HG02970 (cell line): ENCODE results near the gene LYRM4.

Experiments used
- ATAC-seq: cut with Tn5 transposase; IDR thresholded peaks from one replicate; pipeline ENCODE4 v1.9.1; 2021; ENCODE audit warnings: mild to moderate bottlenecking, moderate library complexity, moderate number of reproducible peaks; ENCODE audit not compliant: unreplicated experiment, low FRiP score

Gene LYRM4

DNA sequence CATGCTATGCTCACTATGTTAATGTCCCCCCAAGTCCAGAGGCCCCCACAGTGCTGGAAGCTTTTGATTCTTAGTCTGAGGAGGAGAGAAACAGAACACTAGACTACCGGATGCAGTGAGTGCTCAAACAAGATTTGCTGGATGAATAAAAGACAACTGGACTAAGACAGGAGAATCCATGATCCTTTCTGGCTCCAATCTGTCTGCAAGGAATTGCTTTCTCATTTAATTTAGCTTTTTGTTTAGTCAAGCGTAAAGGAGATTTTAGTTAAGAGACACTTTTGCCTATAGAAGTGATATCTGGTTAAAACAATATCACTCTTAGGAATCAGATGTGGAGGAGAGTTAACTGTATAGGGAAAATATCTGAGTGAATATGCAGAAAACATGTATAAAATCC lies 13.5 kb downstream of the LYRM4 start:
- ATAC-seq: no peak

DNA sequence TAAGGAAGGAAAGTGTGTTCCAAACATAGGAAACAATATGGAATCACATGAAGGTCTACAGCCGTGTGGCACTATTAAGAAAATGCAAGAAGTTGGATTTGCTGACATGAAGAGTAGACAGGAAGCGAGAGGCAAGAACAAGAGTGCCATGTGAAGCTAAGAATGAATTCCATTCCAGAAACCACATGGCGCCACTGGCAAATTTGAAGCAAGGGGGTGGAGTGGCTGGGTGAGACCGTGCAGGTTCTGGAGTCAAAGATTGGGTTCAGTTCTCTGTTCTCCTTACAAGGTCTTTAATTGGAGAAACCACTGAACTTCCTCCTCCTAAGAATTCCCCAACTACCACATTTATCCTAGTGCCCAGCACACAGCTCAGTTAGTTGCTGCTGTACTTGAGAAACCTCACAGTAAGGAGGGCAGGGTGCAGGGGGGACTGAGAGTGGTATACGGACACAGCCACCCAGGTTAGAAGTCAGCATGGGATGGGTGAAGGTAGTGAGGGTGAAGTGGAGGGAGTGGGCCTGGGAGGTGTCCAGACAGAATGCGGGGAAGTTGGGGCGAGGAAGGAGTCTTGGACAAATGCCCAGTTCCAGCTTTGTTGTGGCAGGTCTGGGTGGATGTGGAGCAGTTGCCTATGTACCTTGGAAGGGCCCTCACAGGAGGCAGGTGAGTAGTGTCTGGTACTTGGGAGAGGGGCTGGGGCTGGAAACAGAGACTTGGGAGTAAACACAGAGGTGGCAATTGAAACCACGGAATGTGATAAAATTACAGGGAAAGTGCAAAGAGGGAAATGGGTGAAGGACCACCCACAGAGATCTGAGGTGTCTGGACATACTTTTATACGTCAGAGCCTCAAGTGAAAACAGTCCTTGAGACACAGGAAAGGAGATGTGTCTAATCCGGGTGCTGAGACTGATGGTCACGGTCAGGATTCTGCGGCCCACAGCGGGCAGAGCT lies 14.3 kb downstream of the LYRM4 start:
- no peak for ATAC-seq

DNA sequence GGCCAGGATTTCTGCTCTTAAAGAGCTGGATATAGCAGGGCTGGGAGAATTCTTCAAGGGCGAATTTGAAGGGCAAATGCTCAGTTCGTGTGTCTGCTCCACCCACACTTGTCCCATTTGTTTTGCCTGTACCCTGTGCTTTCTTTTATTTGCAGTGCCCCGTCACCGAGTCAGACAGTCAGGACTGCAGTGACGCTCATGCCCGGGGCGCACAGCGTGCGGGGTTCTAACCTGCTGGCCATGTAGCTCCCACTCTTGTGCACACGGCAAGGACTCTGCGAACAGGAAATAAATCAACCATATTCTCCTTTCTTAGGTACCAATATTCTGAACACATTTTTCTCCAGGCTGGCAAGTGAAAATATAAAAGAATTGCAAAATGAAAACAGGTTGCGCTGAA lies 17.7 kb downstream of the LYRM4 start:
- ATAC-seq: no peak

DNA sequence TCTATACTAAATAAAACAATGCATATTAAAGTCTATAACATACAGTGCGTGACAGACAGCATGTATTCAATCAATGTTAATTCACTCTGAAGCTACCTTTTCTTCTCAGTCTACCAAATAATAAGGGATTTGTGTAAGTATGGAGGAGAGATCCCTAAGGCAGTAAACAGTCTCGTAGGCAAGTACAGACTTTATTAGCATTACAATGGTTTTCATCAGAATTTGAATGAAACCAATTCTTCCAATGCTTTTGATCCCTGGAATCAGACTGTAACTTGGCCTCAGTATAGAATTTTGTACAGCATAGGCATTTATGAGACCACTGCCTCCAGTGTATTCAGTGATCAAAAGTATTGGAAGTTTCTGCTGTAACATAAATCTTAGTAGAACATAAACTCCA lies 19.5 kb downstream of the LYRM4 start:
- no peak for ATAC-seq

DNA sequence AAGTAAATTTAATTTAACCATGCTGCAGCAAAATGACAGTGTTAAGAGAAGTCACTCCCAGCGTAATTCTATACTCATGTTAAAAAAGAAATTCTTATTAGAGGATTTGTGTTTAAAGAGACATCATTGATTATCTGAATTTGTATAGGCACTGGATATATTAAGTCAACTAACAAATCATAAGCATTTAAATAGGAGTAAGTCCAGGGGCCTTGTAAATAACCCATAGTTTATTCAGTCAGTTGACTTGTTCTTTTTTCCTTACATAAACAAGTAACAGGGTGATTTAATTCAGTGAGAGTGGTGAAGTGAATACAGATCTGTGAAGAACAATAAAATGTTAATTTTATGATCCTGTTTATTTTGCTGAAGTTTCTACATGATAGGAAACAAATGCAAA lies 22.4 kb downstream of the LYRM4 start:
- ATAC-seq: no peak

DNA sequence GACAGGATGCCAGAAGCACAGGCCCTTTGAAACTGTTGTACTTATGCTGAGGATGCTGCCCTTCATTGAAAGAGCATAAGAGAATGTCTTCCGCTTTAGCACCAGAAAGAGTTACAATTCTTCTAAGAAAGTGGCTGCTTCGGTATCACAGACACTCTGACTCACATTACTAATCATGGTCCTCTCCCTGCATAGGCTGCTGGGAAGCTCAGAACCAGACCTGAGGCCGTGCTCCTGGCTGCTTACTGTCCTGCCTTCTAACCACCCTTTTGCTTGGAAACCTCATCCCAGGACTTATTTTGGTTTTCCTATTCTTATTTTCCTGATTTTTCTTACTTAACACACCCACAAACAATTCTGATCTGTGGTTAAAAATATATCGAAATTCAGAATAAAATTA lies 22.9 kb downstream of the LYRM4 start:
- no peak for ATAC-seq

DNA sequence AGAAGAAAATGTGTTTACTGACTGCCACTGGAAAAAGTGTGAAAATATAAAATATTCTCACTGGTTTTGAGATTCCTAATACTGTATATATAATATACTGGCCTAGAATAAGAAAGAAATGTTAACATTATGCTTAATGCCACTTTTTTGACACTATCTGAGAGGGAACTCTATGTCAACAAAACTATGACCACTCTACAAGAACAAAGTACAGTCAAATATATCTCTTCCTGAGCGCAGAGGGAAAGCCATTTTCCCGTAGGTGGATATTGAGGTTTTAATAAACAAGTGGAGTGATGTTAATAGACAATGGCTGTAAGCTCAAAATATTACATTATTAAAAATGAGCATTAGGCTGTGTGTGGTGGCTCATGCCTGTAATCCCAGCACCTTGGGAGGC lies 24.9 kb downstream of the LYRM4 start:
- no peak for ATAC-seq

DNA sequence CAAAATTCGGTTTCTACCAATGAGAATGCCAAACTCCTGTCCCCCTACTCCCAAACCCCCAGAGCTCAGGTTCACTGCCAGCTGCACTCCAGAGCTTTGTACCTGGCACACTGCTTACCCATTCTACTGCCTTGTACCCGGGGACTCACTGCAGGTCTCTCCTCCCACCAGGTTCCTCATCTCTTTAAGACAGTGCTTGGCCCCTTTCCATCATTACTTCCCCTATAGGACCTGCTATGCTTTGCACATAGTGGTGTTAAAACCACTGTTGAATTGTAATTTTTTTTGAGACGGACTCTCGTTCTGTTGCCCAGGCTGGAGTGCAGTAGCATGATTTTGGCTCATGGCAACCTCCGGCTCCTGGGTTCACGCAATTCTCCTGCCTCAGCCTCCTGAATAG lies 25.9 kb downstream of the LYRM4 start:
- no peak for ATAC-seq

DNA sequence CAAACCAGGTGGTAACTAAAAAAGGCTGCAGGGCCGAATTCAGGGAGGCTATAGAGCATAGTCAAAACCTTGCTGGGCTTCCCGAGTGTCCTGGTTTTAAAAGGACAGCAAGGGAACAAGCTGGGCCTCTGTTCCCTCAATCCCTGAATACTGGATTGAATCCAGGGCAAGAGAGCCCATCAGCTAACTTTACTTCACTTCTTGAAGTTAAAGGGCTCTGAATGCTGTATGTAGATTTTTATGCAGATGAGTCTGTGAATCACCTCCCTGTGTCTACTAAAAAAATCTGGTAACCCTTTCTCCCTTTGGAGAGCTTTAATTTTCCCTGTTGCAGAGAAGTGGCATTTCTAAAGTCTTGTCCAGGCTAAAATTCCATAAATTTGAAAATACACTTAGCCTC lies 29.5 kb downstream of the LYRM4 start:
- ATAC-seq: no peak

DNA sequence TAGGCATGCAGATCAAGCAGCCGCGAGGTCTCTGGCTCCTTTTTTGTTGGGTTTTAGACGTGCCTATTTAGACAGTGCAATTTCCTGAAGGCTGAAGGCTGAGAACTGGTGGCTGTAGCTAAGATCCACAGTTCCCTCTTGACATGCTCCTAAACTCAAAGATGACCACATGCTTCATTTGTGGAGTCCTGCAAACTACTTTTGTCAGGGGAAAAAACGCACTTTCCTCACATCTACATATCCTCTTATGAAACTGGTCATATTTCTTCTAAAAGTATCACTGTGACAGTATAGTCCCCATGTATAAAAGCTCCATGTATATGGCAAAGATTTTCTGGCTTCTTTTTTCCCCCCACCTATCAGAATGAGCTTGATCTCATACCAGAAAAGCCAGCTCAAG lies 30.7 kb downstream of the LYRM4 start:
- ATAC-seq: no peak

DNA sequence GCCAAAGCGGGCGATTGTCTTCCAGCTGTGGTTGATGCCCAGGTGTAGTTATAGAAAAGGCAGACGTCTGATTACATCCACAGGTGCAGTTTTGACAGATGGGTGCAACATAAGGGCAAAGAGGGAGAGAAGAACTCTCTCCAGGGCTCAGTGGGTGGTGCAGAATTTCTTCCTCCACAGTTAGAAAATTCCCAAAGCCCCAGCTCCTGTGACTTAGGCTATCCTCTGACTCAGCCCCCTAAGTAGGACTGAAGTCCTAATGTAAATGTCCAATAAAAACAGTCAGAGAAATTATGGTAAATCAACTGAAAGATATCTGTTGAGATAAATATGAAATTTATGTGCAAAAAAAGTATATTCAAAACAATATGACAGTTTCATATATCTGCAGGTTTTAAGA lies 31.4 kb downstream of the LYRM4 start:
- ATAC-seq: no peak

DNA sequence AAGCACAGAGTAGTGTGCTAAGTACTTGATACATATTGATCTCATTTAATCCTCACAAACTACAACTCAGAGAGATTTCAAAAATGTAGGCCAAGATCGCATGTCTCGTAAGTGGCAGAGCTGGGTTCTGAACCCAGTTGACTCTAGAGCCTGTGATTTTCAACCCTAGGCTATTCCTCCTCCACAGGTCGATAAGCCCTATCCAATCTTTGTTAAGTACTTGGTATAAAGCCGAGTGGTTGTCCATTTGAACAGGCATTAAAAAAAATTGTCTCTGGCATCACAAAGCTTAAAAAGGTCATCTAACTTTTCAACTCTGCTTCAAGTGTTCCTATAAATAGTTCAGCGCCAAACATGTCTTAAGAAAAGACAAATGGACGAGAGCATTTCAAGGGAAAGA lies 37.4 kb downstream of the LYRM4 start:
- ATAC-seq: no peak

DNA sequence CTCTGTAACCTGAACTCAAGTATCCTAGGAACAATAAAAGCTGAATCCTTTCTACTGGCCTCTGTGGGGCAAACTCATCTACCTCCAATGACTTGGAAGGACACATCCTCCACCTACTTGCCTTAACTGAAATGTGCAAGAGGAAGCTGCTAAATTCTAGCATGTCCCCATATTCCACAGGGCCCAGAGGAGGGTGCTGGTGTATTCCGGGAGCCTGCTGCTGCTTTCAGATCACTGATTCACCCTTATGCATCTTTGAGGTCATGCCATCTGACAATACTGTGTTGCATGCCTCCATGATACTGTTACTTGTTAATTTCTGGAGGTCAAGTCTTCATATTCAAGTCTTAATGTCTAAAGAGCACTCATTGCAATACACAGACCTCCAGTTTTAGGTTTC lies 40.3 kb downstream of the LYRM4 start:
- no peak for ATAC-seq

DNA sequence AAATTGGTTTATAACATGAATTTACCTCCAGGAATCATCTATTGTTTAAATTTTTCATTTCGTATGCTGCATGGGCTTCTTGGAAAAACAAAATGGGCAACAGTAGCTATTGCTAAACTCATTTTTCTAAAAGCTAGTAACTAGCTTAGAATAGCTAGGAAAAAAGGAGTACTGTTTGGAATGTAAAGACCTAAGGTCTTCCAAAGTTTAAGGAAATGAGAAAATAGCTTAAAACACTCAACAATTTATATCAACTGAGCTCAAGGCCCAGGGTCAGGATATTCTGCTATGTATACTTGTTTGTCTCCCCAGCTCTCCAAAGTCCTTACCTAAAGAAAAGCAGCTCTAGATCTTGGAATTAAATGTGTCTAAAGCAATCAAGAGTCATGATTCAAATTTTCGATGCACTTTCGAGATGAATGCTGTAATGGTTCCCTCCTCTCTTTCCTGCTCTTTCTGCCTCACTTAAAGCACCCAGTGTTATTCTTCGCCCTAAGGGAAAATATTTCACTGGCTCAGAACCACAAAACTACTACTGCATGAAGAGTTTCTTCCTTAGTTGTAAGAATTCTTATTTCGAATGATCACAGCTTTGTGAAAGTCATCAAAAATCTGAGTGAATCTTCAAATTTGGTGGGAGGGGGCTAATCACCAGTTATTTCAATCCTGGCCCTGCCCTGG lies 41.6 kb downstream of the LYRM4 start:
- no peak for ATAC-seq

DNA sequence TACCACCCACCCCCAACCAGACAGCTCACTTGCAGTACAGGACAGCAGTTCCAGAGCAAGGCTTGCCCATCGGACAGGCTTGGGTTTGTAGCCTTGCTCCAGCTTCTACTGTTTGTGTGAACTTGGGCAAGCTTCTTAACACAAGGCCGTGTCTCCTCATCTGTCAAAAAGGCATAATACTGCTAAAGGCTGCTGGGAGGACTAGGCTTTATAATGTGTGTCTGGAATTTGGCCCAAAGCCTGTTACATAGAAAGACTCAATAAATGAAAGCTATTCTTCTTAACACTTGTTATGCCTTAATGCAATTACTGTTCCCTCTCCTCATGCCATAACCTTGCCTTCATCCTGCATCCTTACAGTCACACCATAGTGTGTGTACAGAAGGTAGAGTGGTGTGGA lies 43.4 kb downstream of the LYRM4 start:
- ATAC-seq: no peak

DNA sequence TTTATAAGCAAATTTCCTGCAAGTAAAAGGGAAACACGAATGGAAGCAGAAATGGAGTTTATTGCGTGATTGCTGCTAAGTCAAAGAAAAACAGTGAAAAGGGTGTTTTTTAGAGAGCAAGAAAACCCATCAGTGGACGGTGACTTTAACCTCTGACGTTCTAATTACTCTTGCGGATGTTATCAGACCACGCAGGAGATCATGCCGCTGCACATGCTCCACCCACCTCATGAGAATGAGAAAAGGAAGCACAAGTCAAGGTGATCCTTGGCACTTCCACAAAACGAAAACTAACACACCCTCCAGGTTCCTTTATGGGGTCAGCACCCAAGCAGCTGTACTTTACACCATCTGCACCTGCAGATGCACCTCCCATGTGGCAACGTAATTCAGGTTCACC lies 45.0 kb downstream of the LYRM4 start:
- no peak for ATAC-seq

DNA sequence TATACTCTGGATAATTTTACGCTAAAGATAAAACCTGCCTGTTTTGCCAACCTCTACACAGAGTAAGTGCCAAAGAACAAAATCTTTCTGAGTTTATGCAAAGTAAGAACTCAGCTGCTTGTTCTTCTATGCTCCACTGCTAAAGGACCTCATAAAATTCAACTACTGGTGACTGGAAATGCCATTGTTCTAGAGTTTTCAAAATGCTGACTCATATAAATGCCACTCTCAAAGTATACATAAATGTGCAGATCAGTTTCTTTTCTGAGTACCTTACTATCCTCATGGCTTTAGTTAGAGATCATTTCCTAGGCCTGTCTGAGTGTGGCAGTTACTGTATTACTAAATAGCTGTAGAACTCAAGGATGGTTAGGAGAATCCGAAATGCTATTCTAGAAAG lies 45.6 kb downstream of the LYRM4 start:
- ATAC-seq: no peak

DNA sequence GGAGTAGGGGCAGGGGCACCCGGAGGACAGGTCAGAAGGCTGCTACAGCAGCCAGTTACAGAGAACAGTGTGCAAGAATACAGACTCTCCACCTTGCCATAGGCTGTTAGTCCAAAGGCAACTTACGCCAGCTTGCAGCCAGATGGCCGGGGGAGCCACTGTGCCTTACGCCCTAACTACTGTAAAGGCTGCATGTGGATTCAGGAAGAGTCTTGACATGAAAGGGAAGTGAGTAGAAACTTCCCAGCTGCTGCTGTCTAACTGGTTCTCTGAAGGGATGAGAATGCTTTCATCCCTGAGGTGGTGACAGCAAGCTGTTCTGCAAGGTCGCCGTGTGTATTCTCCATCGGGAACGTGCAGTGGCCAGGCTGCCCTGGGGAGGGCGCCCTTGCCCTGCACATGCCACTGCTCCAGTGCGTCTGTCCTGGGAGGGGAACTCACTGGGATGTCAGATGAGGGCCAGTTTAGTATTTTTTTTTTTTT lies 46.1 kb downstream of the LYRM4 start:
- no peak for ATAC-seq

DNA sequence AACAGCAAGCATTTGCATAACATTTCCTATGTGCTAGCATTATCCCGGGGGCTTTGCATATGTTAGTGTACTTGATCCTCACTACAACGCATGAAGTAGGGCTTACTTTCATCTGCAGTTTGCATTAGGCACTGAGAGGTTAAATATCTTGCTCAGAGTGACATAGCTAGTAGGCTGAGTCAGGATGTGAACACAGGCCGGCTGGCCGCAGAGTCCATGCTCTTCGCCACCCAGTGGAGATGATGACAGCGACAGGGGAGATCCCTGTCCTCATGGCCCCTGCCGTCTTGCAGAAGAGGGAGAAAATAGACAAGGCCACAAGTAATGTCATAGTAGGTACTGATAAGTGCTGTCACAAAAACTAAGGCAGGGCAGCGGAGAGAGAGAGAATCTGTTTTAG lies 46.9 kb downstream of the LYRM4 start:
- no peak for ATAC-seq

DNA sequence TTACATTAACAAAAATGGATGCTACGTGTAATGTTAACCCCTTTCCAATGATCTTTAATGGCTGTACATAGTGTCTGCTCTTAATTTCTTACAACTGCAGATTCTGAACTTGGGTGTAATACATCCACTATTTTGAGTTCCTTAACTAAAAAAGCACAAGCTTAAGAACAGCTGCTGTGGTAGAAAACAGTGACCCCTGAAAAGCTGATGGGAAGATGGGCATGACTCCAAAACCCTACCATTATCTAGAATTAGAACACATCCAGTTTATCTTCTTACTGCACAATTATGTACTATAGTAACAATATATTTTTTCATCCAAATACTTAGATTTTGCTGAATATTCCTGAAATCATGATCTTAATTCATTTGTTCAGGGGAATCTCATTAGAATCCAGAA lies 49.3 kb downstream of the LYRM4 start:
- ATAC-seq: no peak

DNA sequence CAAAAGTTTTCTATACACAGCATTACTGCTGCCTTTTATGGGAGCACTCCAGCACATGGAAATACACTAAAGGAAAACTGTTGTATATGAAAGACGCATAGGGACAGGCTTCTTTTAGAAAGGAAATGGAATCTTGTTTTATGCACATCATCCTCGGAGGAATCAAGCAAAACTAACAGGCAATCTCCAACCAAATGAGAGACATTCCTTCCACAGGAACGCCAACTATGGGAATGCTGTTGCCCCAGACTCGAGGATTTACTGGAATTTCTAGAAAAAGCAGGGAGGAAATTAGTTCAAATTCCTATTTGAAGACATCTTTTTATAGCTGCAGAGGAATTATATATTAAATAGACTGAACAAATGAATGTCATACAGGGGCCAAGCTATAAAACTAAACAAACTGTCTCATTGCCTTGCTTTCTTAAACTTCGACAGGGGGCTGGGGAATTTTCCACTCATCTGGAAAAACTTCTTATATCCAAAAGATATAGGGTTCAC lies 52.2 kb downstream of the LYRM4 start:
- no peak for ATAC-seq

DNA sequence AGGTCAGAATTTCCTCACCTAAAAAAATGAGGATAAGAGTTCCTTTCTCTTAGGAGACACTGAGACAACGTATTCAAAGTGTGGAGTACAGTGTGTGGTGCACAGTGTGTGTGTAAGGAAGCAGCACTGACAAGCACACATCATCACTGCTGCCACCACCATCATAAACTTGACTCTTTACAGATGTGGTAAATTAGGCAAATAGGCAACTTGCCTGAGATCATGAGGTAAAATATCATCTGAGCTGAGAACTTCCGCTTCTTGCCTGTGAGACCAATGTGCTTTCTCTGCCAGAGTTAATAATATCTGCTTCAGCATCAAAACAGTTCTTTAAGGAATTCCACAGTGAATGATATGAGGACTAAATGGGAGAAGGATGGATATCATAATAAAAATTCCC lies 52.7 kb downstream of the LYRM4 start:
- ATAC-seq: no peak
